Esophagus squamous epithelium (tissue), 4 donors: ENCODE results near the gene PLCB1.

Source experiments
- POLR2A ChIP-seq, 4 donors: fragments of 450-650 bp; IDR thresholded peaks; one replicate each; pipeline ENCODE4 v1.6.1; 2017; ENCODE audit warnings: antibody characterized with exemption in 4 of 4, mild to moderate bottlenecking in 4 of 4, moderate library complexity in 3 of 4
- TF ChIP-seq, protein P1 (sequence below), 6 experiments: fragments of 450-650 bp in 4 of 6; fragments of 200-600 bp in 2 of 6; sonication (generic) in 2 of 6; IDR thresholded peaks; one replicate each; pipeline ENCODE4 v1.5.1; 2016 to 2019; ENCODE audit warnings: antibody characterized with exemption in 6 of 6, mild to moderate bottlenecking in 4 of 6, moderate library complexity in 4 of 6

DNA sequence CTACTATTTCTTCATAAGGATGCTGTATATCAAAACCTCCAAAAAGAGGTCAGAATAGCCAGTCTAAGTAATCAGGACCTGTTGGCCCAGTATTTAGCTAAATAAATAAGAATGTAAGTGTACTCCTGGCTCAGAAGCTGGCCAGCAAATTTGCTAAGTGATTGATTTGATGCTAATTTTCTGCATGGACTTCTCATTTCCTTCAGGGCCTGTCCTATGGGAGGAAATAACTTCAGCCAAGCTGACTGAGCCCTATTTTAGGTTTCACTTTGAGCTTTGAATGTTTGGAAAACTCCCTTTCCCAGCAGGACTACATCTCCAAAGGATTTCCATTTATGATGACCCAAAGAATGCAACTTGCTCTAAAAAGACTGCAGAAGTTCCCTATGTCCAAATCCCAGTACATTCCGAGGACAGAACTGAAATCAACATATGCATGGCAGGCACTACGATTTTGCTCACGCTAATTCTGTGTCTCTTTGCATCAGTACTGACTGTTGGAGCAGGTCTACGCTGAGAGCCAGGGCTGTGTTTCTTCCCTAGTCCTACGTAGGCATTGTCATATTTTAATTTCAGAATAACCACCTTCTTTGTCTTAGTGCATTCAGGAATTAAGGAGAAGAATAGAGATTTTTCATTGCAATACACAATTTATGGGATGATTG is 495.4 kb downstream of the PLCB1 start:
- TF ChIP-seq, protein P1, sequence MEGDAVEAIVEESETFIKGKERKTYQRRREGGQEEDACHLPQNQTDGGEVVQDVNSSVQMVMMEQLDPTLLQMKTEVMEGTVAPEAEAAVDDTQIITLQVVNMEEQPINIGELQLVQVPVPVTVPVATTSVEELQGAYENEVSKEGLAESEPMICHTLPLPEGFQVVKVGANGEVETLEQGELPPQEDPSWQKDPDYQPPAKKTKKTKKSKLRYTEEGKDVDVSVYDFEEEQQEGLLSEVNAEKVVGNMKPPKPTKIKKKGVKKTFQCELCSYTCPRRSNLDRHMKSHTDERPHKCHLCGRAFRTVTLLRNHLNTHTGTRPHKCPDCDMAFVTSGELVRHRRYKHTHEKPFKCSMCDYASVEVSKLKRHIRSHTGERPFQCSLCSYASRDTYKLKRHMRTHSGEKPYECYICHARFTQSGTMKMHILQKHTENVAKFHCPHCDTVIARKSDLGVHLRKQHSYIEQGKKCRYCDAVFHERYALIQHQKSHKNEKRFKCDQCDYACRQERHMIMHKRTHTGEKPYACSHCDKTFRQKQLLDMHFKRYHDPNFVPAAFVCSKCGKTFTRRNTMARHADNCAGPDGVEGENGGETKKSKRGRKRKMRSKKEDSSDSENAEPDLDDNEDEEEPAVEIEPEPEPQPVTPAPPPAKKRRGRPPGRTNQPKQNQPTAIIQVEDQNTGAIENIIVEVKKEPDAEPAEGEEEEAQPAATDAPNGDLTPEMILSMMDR (IDR thresholded peaks at IDR 0.05) = no peak
- TF ChIP-seq POLR2A (IDR thresholded peaks at IDR 0.05) = no peak
